ENCODE data around the gene CTTNBP2NL. TPM values are rescaled to one million over a fixed set of nuclear protein-coding genes. Genes with fewer than 3 reads are reported as not detected.

CTTNBP2NL gene
- total RNA-seq, 2 donors from 2014 or later: 32.5 to 66.5 TPM

GRCh38 chr1:112369392-112370285 is 26.4 kb upstream of the CTTNBP2NL start:
- H3K9me3 ChIP-seq: no peaks in the 10 kb centered on the region
- TF ChIP-seq CTCF (IDR thresholded peaks at IDR 0.05): peak; percentile 91
- DNase-seq (ENCODE audit: low spot score) (peak; percentile 62), ATAC-seq (ENCODE audit: insufficient number of reproducible peaks, low FRiP score, low read depth) (peak; percentile 57)
- peaks cover 0 to 3% of the 10 kb centered on the region in 2 donors for H3K4me1 ChIP-seq (ENCODE audit: control insufficient read depth in 1 of 2, low read depth in 2 of 2)
- no peaks in the 10 kb centered on the region for H3K36me3 ChIP-seq
- no peak overlapping the region for H3K27ac ChIP-seq
- H3K27me3 ChIP-seq (replicated peaks; ENCODE audit: insufficient read depth): no peaks in the 10 kb centered on the region
- no peak overlapping the region for H3K4me3 ChIP-seq

GRCh38 chr1:112370996-112371395 is 25.0 kb upstream of the CTTNBP2NL start:
- Histone ChIP-seq H3K27ac (no peak overlapping the region), H3K36me3 (no peaks in the 10 kb centered on the region), H3K27me3 (replicated peaks; ENCODE audit: insufficient read depth) (no peaks in the 10 kb centered on the region), H3K4me1 (ENCODE audit: control insufficient read depth in 1 of 2, low read depth in 2 of 2) (peaks cover 0 to 3% of the 10 kb centered on the region in 2 donors), H3K9me3 (no peaks in the 10 kb centered on the region), H3K4me3 (no peak overlapping the region)
- no peak for ATAC-seq (ENCODE audit: insufficient number of reproducible peaks, low FRiP score, low read depth)
- TF ChIP-seq CTCF (IDR thresholded peaks at IDR 0.05): no peak
- DNase-seq (ENCODE audit: low spot score): no peak

- Histone ChIP-seq H3K27ac (no peak overlapping the region), H3K27me3 (replicated peaks; ENCODE audit: insufficient read depth) (no peaks in the 10 kb centered on the region), H3K36me3 (no peaks in the 10 kb centered on the region), H3K9me3 (no peaks in the 10 kb centered on the region), H3K4me1 (ENCODE audit: control insufficient read depth in 1 of 2, low read depth in 2 of 2) (peaks cover 0 to 3% of the 10 kb centered on the region in 2 donors), H3K4me3 (no peak overlapping the region)
- TF ChIP-seq CTCF (IDR thresholded peaks at IDR 0.05): no peak
- no peak for DNase-seq (ENCODE audit: low spot score)
- ATAC-seq (ENCODE audit: insufficient number of reproducible peaks, low FRiP score, low read depth): no peak
These were observed 24.2 kb upstream of the CTTNBP2NL start for GRCh38 chr1:112371775-112372174.

GRCh38 chr1:112373806-112374205 is 22.2 kb upstream of the CTTNBP2NL start:
- Histone ChIP-seq H3K4me1 (ENCODE audit: control insufficient read depth in 1 of 2, low read depth in 2 of 2) (peaks cover 0 to 3% of the 10 kb centered on the region in 2 donors), H3K4me3 (no peak overlapping the region), H3K27ac (no peak overlapping the region), H3K36me3 (no peaks in the 10 kb centered on the region), H3K9me3 (no peaks in the 10 kb centered on the region), H3K27me3 (replicated peaks; ENCODE audit: insufficient read depth) (no peaks in the 10 kb centered on the region)
- no peak for TF ChIP-seq CTCF (IDR thresholded peaks at IDR 0.05)
- no peak for DNase-seq (ENCODE audit: low spot score)
- ATAC-seq (ENCODE audit: insufficient number of reproducible peaks, low FRiP score, low read depth): no peak

GRCh38 chr1:112375701-112376100 is 20.3 kb upstream of the CTTNBP2NL start:
- no peak overlapping the region for H3K4me3 ChIP-seq
- H3K27ac ChIP-seq: no peak overlapping the region
- no peak for ATAC-seq (ENCODE audit: insufficient number of reproducible peaks, low FRiP score, low read depth)
- no peaks in the 10 kb centered on the region for H3K27me3 ChIP-seq (replicated peaks; ENCODE audit: insufficient read depth)
- no peaks in the 10 kb centered on the region for H3K9me3 ChIP-seq
- no peaks in the 10 kb centered on the region for H3K4me1 ChIP-seq (ENCODE audit: control insufficient read depth in 1 of 2, low read depth in 2 of 2)
- H3K36me3 ChIP-seq: no peaks in the 10 kb centered on the region
- no peak for DNase-seq (ENCODE audit: low spot score)
- TF ChIP-seq CTCF (IDR thresholded peaks at IDR 0.05): no peak

Measured in thoracic aorta (tissue), 2 donors.